Uterus (tissue), 2 donors: ENCODE measurements around the gene FAM234B.

Source experiments
- POLR2A ChIP-seq, 2 donors: fragments of 450-650 bp; IDR thresholded peaks; one replicate each; pipeline ENCODE4 v1.6.1; 2016; ENCODE audit warnings: antibody characterized with exemption in 2 of 2, mild to moderate bottlenecking in 1 of 2, moderate library complexity in 1 of 2
- TF ChIP-seq, protein P1 (sequence below), 4 experiments: fragments of 200-600 bp in 2 of 4; fragments of 450-650 bp in 2 of 4; sonication (generic) in 2 of 4; IDR thresholded peaks; one replicate each; pipeline ENCODE4 v1.5.1; 2016 to 2019; ENCODE audit warnings: antibody characterized with exemption in 4 of 4, mild to moderate bottlenecking in 2 of 4, moderate library complexity in 1 of 4

DNA sequence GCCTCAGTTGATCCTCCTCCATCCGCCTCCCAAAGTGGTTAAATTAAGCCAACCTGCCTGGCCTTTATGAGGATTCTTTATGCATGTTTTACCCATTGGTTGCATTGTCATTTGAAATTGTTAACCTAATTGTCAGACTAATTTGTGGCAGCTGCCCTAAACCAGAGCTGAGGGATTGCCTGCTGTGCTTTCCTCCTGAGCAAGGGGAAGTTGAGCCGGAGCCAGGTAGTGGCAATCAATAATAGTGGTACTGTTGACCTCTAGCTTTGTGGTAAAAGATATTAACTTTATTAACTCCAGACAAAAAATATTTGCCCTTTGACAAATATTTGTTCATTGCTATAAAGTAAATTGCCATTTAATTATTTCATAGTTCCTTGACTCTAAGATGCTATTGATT lies 38.5 kb upstream of the FAM234B start:
- TF ChIP-seq, protein P1, sequence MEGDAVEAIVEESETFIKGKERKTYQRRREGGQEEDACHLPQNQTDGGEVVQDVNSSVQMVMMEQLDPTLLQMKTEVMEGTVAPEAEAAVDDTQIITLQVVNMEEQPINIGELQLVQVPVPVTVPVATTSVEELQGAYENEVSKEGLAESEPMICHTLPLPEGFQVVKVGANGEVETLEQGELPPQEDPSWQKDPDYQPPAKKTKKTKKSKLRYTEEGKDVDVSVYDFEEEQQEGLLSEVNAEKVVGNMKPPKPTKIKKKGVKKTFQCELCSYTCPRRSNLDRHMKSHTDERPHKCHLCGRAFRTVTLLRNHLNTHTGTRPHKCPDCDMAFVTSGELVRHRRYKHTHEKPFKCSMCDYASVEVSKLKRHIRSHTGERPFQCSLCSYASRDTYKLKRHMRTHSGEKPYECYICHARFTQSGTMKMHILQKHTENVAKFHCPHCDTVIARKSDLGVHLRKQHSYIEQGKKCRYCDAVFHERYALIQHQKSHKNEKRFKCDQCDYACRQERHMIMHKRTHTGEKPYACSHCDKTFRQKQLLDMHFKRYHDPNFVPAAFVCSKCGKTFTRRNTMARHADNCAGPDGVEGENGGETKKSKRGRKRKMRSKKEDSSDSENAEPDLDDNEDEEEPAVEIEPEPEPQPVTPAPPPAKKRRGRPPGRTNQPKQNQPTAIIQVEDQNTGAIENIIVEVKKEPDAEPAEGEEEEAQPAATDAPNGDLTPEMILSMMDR (IDR thresholded peaks at IDR 0.05): no peak
- TF ChIP-seq POLR2A (IDR thresholded peaks at IDR 0.05): no peak
